ENCODE data around the gene TMEM259.

The TMEM259 gene

DNA sequence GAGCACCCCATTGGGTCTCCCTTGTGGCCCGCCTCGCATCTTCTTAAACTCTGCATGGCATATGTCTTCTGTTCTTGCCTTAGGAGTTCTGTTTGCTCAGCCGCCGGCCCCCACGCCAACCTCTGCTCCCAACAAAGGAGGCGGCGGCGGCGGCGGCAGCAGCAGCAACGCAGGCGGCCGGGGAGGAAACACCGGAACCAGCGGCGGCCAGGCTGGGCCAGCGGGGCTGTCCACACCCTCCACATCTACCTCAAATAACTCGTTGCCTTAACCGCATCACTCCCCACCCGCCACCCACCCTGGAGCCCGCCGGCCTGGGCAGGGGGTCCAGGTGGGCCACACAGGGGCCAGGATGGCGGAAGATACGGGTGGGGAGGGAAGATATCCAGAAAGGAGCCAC lies 49.1 kb downstream of the TMEM259 start:
- Histone ChIP-seq H3K36me3 (peaks cover 52 to 88% (median 68%) of the 10 kb centered on the region in 11 experiments), H3K9me3 (replicated peaks in 1 of 11) (peaks cover 15 to 34% (median 23%) of the 10 kb centered on the region in 11 experiments), H3K4me1 (0 out of 20 replicates have a peak, but pooled peaks cover 0 to 1% (median 0%) of the 10 kb centered on the region in 10 experiments), H3K27me3 (no peaks in the 10 kb centered on the region), H3K4me3 (no peak overlapping the region), H3K4me2 (no peak overlapping the region), H3K9ac (no peak overlapping the region), H4K20me1 (peaks cover 0 to 39% (median under 1%) of the 10 kb centered on the region in 11 experiments; a peak in 6 of 22 replicates), H3K27ac (no peak overlapping the region)
- TF ChIP-seq Cebpa-rat (IDR thresholded peaks at IDR 0.05), result no peak

DNA sequence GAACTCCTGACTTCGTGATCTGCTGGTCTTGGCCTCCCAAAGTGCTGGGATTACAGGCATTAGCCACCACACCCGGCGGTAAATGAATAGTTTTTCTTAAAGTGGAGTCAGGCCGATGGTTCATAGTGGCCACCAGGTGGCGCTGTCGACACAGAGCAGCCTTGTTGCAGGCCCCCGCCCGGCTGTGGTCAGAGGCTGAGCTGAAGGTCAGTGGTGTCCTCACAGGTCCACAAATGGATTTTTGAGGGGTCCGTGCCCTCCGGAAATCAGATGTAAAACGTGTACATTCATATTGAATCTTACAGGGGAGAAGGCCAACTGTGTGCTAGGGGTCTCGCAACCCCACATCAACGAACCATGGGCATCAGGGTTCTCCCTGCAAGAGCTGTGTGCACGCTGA lies 50.2 kb downstream of the TMEM259 start:
- peaks cover 0 to 39% (median 5%) of the 10 kb centered on the region in 11 experiments; a peak in 6 of 22 replicates for H4K20me1 ChIP-seq
- no peak overlapping the region for H3K9ac ChIP-seq
- 0 out of 20 replicates have a peak overlapping the region, but pooled peaks of 1 of the 10 experiments have one; percentile 3 for H3K4me3 ChIP-seq
- H3K36me3 ChIP-seq, result peaks cover 57 to 95% (median 78%) of the 10 kb centered on the region in 11 experiments
- H3K9me3 ChIP-seq (replicated peaks in 1 of 11), result peaks cover 15 to 34% (median 23%) of the 10 kb centered on the region in 11 experiments
- H3K27me3 ChIP-seq, result no peaks in the 10 kb centered on the region
- no peak for TF ChIP-seq Cebpa-rat (IDR thresholded peaks at IDR 0.05)
- H3K27ac ChIP-seq, result no peak overlapping the region
- peaks cover 0 to 6% (median 0%) of the 10 kb centered on the region in 10 experiments; a peak in 1 of 20 replicates for H3K4me1 ChIP-seq
- no peak overlapping the region for H3K4me2 ChIP-seq

DNA sequence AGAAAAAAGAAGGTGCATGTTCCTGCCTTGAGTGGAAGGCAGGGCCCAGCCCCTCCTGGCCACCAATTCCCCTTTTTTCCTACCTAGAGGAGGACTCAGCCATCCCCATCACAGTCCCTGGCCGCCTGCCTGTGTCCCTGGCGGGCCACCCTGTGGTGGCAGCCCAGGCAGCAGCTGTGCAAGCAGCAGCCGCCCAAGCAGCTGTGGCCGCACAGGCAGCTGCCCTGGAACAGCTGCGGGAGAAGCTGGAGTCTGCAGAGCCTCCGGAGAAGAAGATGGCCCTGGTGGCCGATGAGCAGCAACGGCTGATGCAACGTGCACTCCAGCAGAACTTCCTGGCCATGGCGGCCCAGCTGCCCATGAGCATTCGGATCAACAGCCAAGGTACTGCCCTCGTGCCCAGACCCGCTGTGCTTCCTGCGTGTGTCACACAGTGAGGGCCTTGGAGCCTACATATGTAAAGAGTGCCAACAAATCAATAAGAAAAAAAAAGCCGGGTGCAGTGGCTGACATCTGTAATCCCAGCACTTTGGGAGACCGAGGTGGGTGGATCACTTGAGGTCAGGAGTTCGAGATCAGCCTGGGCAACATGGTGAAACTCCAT lies 54.3 kb downstream of the TMEM259 start:
- no peak for TF ChIP-seq Cebpa-rat (IDR thresholded peaks at IDR 0.05)
- Histone ChIP-seq H3K4me3 (no peak overlapping the region), H3K9ac (no peak overlapping the region), H3K27me3 (no peaks in the 10 kb centered on the region), H3K4me1 (peaks cover 0 to 20% (median 13%) of the 10 kb centered on the region in 10 experiments; a peak in 12 of 20 replicates), H3K27ac (peak overlapping the region in 2 of 11 experiments; percentile 21 to 25; a peak in 3 of 22 replicates), H4K20me1 (peaks cover 0 to 34% (median 4%) of the 10 kb centered on the region in 11 experiments; a peak in 7 of 22 replicates), H3K36me3 (peaks cover 77 to 97% (median 90%) of the 10 kb centered on the region in 11 experiments), H3K9me3 (replicated peaks in 1 of 11) (peaks cover 15 to 34% (median 24%) of the 10 kb centered on the region in 11 experiments), H3K4me2 (no peak overlapping the region)

DNA sequence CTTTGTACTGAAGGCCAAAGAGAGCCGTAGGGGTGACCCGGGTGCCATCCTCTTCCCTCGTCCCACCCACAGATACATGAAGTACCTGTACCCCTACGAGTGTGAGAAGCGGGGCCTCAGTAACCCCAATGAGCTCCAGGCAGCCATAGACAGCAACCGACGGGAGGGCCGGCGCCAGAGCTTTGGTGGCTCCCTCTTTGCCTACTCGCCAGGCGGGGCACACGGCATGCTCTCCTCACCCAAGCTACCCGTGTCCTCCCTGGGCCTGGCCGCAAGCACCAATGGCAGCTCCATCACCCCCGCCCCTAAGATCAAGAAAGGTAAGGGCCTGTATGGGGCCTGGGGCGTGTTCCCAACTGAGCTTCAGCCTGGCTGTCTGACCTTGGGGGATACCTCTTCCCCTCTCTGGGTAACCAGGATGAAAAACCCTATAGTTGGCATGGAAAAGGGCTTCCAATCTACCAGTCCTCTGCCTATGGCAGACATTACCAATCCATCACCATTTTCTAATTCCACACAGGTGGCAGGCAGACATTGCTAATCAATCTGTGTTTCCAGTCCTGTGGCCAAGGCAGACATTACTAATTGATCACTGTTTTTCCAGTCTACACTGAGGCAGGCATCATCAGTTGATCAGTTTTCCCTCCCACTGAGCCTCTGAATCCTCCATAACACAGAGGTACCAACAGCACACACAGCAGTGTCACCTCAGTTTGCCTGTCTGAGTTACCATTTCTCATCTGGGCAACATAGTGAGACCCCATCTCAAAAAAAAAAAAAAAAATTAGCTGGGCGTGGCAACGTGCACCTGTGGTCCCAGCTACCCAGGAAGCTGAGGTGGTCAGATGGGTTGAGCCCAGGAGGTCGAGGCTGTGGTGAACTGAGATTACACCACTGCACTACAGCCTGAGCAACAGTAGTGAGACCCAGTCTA lies 55.9 kb downstream of the TMEM259 start:
- H3K27me3 ChIP-seq, result no peaks in the 10 kb centered on the region
- peaks cover 72 to 97% (median 88%) of the 10 kb centered on the region in 11 experiments for H3K36me3 ChIP-seq
- H4K20me1 ChIP-seq, result peaks cover 0 to 46% (median 14%) of the 10 kb centered on the region in 11 experiments; a peak in 11 of 22 replicates
- H3K4me2 ChIP-seq, result no peak overlapping the region
- H3K9ac ChIP-seq, result no peak overlapping the region
- no peak overlapping the region for H3K27ac ChIP-seq
- H3K4me3 ChIP-seq, result no peak overlapping the region
- no peak for TF ChIP-seq Cebpa-rat (IDR thresholded peaks at IDR 0.05)
- peaks cover 0 to 33% (median 15%) of the 10 kb centered on the region in 10 experiments; a peak in 12 of 20 replicates for H3K4me1 ChIP-seq
- peaks cover 2 to 18% (median 13%) of the 10 kb centered on the region in 11 experiments; a peak in 21 of 22 replicates for H3K9me3 ChIP-seq (replicated peaks in 1 of 11)

DNA sequence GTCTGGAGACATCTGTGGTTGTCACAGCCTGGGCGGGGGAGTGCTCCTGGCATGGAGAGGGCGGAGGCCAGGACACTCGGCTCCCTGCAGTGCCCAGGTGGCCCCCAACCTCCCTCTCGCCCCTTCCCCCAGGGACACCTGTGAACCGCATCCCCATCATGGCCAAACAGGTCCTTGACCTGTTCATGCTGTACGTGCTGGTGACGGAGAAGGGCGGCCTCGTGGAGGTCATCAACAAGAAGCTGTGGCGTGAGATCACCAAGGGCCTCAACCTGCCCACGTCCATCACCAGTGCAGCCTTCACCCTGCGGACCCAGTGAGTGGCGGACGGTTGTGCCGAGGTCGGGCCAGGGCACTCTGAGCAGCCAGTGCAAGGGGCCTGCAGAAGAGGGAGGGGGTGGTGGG lies 56.8 kb downstream of the TMEM259 start:
- H3K4me3 ChIP-seq, result no peak overlapping the region
- no peak for TF ChIP-seq Cebpa-rat (IDR thresholded peaks at IDR 0.05)
- no peak overlapping the region for H3K9ac ChIP-seq
- no peak overlapping the region for H3K27ac ChIP-seq
- H3K36me3 ChIP-seq, result peaks cover 71 to 97% (median 87%) of the 10 kb centered on the region in 11 experiments
- H3K4me2 ChIP-seq, result no peak overlapping the region
- H3K9me3 ChIP-seq (replicated peaks in 1 of 11), result peaks cover 0 to 9% (median 5%) of the 10 kb centered on the region in 11 experiments; a peak in 13 of 22 replicates
- no peaks in the 10 kb centered on the region for H3K27me3 ChIP-seq
- H4K20me1 ChIP-seq, result peaks cover 0 to 55% (median 17%) of the 10 kb centered on the region in 11 experiments; a peak in 13 of 22 replicates
- peaks cover 0 to 37% (median 16%) of the 10 kb centered on the region in 10 experiments; a peak in 13 of 20 replicates for H3K4me1 ChIP-seq

DNA sequence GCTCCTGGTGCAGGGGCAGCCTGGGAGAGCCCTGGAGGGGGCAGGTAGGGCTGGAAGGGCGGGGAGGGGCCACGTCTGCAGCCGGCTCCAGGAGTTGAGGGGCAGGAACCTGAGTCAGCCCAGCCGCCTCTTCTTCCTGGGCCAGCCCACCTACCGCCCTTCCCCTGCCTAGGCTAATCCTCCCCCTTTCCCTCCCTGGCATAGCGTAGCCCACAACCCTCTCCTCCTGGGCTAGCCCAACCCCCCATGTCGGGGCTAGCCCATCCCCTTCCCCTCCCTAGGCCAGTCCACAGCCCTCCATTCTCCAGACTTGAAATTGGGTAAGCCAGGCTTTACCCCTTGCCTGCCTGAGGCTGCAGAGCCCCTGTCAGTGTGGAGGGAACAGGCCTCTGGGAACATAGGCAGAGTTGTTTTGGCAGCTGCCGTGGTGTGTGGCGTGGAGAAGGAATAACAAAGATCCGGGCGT lies 57.4 kb downstream of the TMEM259 start:
- H3K4me2 ChIP-seq, result peak overlapping the region in 1 of 11 experiments; percentile 51; a peak in 1 of 22 replicates
- peaks cover 67 to 97% (median 85%) of the 10 kb centered on the region in 11 experiments for H3K36me3 ChIP-seq
- TF ChIP-seq Cebpa-rat (IDR thresholded peaks at IDR 0.05), result no peak

DNA sequence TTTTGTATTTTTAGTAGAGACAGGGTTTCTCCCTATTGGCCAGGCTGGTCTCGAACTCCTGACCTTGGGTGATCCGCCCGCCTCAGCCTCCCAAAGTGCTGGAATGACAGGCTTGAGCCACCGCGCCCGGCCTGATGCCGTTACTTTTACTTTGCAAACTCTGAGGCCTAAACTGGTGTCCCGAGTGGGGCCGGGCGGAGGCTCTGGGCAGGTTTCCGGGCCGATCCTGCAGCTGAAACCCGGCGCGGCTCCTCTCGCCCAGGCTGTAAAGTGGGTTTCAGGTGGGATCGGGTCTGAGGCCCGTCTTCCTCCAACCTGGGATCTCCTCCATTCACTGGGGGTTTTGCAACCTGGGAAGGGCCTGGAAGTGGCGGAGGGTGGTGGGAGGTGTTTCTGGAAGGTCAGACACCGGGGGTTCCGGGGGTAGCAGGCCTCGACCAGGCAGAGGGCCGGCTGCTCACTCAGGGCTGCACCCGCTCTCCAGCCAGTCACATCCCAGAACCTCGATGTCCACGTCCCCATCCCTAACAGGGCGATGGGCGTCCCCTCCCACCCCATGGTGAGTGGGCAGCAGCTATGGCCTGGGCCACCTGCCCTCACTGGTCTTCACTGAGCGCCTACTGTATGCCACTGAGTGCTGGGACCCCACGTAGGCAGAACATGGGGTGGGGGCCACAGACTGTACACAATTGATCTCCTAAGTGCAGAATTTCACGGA lies 58.1 kb downstream of the TMEM259 start:
- Histone ChIP-seq H4K20me1 (peaks cover 0 to 59% (median 19%) of the 10 kb centered on the region in 11 experiments; a peak in 13 of 22 replicates), H3K27me3 (no peaks in the 10 kb centered on the region), H3K9me3 (replicated peaks in 1 of 11) (peaks cover 0 to 4% (median 0%) of the 10 kb centered on the region in 11 experiments; a peak in 1 of 22 replicates), H3K4me3 (no peak overlapping the region), H3K9ac (0 out of 22 replicates have a peak overlapping the region, but pooled peaks of 1 of the 11 experiments have one; percentile 11), H3K4me2 (peak overlapping the region in 3 of 11 experiments; percentile 31 to 65 (median 51); a peak in 5 of 22 replicates), H3K4me1 (peaks cover 0 to 43% (median 23%) of the 10 kb centered on the region in 10 experiments; a peak in 17 of 20 replicates), H3K27ac (peak overlapping the region in 1 of 11 experiments; percentile 48; a peak in 2 of 22 replicates), H3K36me3 (peaks cover 63 to 97% (median 81%) of the 10 kb centered on the region in 11 experiments)
- TF ChIP-seq Cebpa-rat (IDR thresholded peaks at IDR 0.05), result no peak

More for the DNA sequence above, 57.4 kb downstream of the TMEM259 start:
- no peak overlapping the region; a peak in 1 of 22 replicates for H3K27ac ChIP-seq
- H4K20me1 ChIP-seq, result peaks cover 0 to 59% (median 19%) of the 10 kb centered on the region in 11 experiments; a peak in 13 of 22 replicates
- no peaks in the 10 kb centered on the region for H3K27me3 ChIP-seq
- H3K4me1 ChIP-seq, result peaks cover 0 to 39% (median 18%) of the 10 kb centered on the region in 10 experiments; a peak in 15 of 20 replicates
- H3K9ac ChIP-seq, result 0 out of 22 replicates have a peak overlapping the region, but pooled peaks of 1 of the 11 experiments have one; percentile 11
- H3K9me3 ChIP-seq (replicated peaks in 1 of 11), result peaks cover 0 to 4% (median 0%) of the 10 kb centered on the region in 11 experiments; a peak in 6 of 22 replicates
- H3K4me3 ChIP-seq, result no peak overlapping the region
